Uterus (tissue), 4 donors: Measurements from ENCODE around the gene DNM1. TPM values are rescaled to one million over a fixed set of nuclear protein-coding genes. Genes with fewer than 3 reads are reported as not detected.

Experiments
- DNase-seq, 2 donors: peaks; one replicate each; pipeline ENCODE4 v3.0.0-alpha.2; 2019 to 2020
- H3K27ac ChIP-seq, 2 donors: fragments of 200-600 bp; sonication (generic); 1 replicate in 1 of 2; 2 replicates in 1 of 2; pipeline ENCODE4 v1.5.1; 2016 to 2018
- H3K27me3 ChIP-seq, 2 donors: fragments of 200-600 bp; sonication (generic); one replicate each; pipeline ENCODE4 v1.5.1; 2018 to 2019; ENCODE audit warnings: control low read depth in 1 of 2
- H3K36me3 ChIP-seq, 2 donors: fragments of 200-600 bp; sonication (generic); one replicate each; pipeline ENCODE4 v1.5.1; 2019; ENCODE audit warnings: control low read depth in 1 of 2
- H3K4me1 ChIP-seq, 2 donors: fragments of 200-600 bp; sonication (generic); one replicate each; pipeline ENCODE4 v1.5.1; 2018 to 2019; ENCODE audit warnings: control low read depth in 1 of 2
- H3K4me3 ChIP-seq, 2 donors: fragments of 200-600 bp; sonication (generic); 1 replicate in 1 of 2; 2 replicates in 1 of 2; pipeline ENCODE4 v1.5.1; 2018 to 2019; ENCODE audit warnings: mild to moderate bottlenecking in 1 of 2
- H3K9me3 ChIP-seq, 2 donors: fragments of 200-600 bp; sonication (generic); one replicate each; pipeline ENCODE4 v1.5.1; 2019; ENCODE audit warnings: control low read depth in 1 of 2
- POLR2A ChIP-seq, 2 donors: fragments of 450-650 bp; IDR thresholded peaks; one replicate each; pipeline ENCODE4 v1.6.1; 2016; ENCODE audit warnings: antibody characterized with exemption in 2 of 2, mild to moderate bottlenecking in 1 of 2, moderate library complexity in 1 of 2
- intact Hi-C: fragments of 100-400 bp; cut with DNase I; formaldehyde crosslinking; loops from one replicate; pipeline ENCODE4 v1.15.1; 2023; ENCODE audit warnings: low total_unique reads
- total RNA-seq, 4 donors: library from RNA; depleted of rRNA in 3 of 4; stranded (reverse); fragments of >200 nt in 3 of 4; gene quantifications; one replicate each; pipeline versions ENCODE4 v1.1.0 to v1.2.4, GENCODE V29; 2014 to 2023
- TF ChIP-seq, protein P1 (sequence below), 4 experiments: fragments of 200-600 bp in 2 of 4; fragments of 450-650 bp in 2 of 4; sonication (generic) in 2 of 4; IDR thresholded peaks; one replicate each; pipeline ENCODE4 v1.5.1; 2016 to 2019; ENCODE audit warnings: antibody characterized with exemption in 4 of 4, mild to moderate bottlenecking in 2 of 4, moderate library complexity in 1 of 4
- donor health status: DM: yes; HTN: yes; CAD: no.

The DNM1 gene
- total RNA-seq, 4 donors from 2014 or later = 5.0 to 71.5 (median 31.0) TPM

- Histone ChIP-seq H3K4me3 (peak overlapping the region; percentile 30 to 34), H3K36me3 (no peaks in the 10 kb centered on the region), H3K27ac (peak overlapping the region; percentile 85), H3K4me1 (no peaks in the 10 kb centered on the region), H3K9me3 (no peaks in the 10 kb centered on the region), H3K27me3 (no peaks in the 10 kb centered on the region)
- DNase-seq = peak; percentile 86 to 87
- intact Hi-C loops = no loop called here
- TF ChIP-seq POLR2A (IDR thresholded peaks at IDR 0.05) = peak in 1 of 2 donors; percentile 55
- TF ChIP-seq, protein P1, sequence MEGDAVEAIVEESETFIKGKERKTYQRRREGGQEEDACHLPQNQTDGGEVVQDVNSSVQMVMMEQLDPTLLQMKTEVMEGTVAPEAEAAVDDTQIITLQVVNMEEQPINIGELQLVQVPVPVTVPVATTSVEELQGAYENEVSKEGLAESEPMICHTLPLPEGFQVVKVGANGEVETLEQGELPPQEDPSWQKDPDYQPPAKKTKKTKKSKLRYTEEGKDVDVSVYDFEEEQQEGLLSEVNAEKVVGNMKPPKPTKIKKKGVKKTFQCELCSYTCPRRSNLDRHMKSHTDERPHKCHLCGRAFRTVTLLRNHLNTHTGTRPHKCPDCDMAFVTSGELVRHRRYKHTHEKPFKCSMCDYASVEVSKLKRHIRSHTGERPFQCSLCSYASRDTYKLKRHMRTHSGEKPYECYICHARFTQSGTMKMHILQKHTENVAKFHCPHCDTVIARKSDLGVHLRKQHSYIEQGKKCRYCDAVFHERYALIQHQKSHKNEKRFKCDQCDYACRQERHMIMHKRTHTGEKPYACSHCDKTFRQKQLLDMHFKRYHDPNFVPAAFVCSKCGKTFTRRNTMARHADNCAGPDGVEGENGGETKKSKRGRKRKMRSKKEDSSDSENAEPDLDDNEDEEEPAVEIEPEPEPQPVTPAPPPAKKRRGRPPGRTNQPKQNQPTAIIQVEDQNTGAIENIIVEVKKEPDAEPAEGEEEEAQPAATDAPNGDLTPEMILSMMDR (IDR thresholded peaks at IDR 0.05) = no peak
Observed at GRCh38 chr9:128244837-128245231, 41.7 kb downstream of the DNM1 start.

GRCh38 chr9:128245421-128246151 lies 42.4 kb downstream of the DNM1 start:
- Histone ChIP-seq H3K4me1 (no peaks in the 10 kb centered on the region), H3K9me3 (no peaks in the 10 kb centered on the region), H3K27ac (peak overlapping the region; percentile 71 to 85), H3K27me3 (no peaks in the 10 kb centered on the region), H3K36me3 (no peaks in the 10 kb centered on the region), H3K4me3 (no peak overlapping the region)
- TF ChIP-seq, protein P1 (IDR thresholded peaks at IDR 0.05) = no peak
- TF ChIP-seq POLR2A (IDR thresholded peaks at IDR 0.05) = no peak
- peak; percentile 51 to 68 for DNase-seq
- intact Hi-C loops = no loop called here

- peak overlapping the region; percentile 71 to 85 for H3K27ac ChIP-seq
Observed at GRCh38 chr9:128246471-128246870, 43.3 kb downstream of the DNM1 start.

GRCh38 chr9:128247226-128247803 lies 44.1 kb downstream of the DNM1 start:
- DNase-seq = no peak
- no peaks in the 10 kb centered on the region for H3K4me1 ChIP-seq
- H3K36me3 ChIP-seq = no peaks in the 10 kb centered on the region
- H3K4me3 ChIP-seq = no peak overlapping the region
- TF ChIP-seq, protein P1 (IDR thresholded peaks at IDR 0.05) = no peak
- TF ChIP-seq POLR2A (IDR thresholded peaks at IDR 0.05) = no peak
- H3K27ac ChIP-seq = no peak overlapping the region
- no peaks in the 10 kb centered on the region for H3K9me3 ChIP-seq
- intact Hi-C loops = no loop called here
- H3K27me3 ChIP-seq = no peaks in the 10 kb centered on the region

More at GRCh38 chr9:128246471-128246870, 43.3 kb downstream of the DNM1 start:
- intact Hi-C loops = no loop called here
- Histone ChIP-seq H3K4me3 (no peak overlapping the region), H3K4me1 (no peaks in the 10 kb centered on the region), H3K9me3 (no peaks in the 10 kb centered on the region), H3K36me3 (no peaks in the 10 kb centered on the region), H3K27me3 (no peaks in the 10 kb centered on the region)
- DNase-seq = no peak
- TF ChIP-seq POLR2A (IDR thresholded peaks at IDR 0.05) = no peak
- TF ChIP-seq, protein P1 (IDR thresholded peaks at IDR 0.05) = no peak

GRCh38 chr9:128249558-128249907 lies 46.4 kb downstream of the DNM1 start:
- H3K36me3 ChIP-seq = no peaks in the 10 kb centered on the region
- H3K27me3 ChIP-seq = no peaks in the 10 kb centered on the region
- no peaks in the 10 kb centered on the region for H3K4me1 ChIP-seq
- DNase-seq = no peak
- intact Hi-C loops = no loop called here
- no peak overlapping the region for H3K27ac ChIP-seq
- no peak for TF ChIP-seq POLR2A (IDR thresholded peaks at IDR 0.05)
- TF ChIP-seq, protein P1 (IDR thresholded peaks at IDR 0.05) = no peak
- H3K9me3 ChIP-seq = no peaks in the 10 kb centered on the region
- no peak overlapping the region for H3K4me3 ChIP-seq
